GM19023 (cell line): ENCODE measurements around the gene PDE11A.

Experiments
- ATAC-seq: cut with Tn5 transposase; IDR thresholded peaks from one replicate; pipeline ENCODE4 v1.9.1; 2021; ENCODE audit warnings: mild to moderate bottlenecking, moderate library complexity; ENCODE audit not compliant: unreplicated experiment

Gene PDE11A

DNA sequence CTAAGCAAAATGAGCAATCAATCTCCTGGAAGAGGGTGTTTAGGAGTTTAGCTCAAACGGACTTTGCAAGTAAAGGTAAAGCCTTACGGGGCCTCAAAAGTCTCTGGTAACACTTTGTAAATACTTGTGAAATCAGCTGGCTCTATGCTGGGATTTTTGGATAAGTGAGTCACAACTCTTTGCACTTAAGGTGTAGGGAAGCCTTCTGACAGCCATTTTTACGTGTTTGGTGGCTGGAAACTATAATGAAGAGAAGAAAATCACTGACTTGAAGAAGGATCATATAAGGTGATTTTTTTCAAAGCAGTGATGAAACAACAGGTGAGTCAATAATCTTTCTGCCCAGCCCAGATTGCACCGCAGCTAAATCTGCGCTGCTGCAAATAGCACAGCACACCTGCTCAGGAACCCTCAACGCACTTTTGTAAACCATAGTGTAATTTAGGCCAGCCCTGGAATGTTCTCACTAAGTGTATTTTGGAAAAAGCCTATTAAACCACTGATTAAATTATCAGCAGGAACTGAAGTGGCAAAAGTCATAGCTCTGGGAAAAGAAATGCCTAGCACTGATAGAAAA is 461.2 kb downstream of the PDE11A start:
- no peak for ATAC-seq

DNA sequence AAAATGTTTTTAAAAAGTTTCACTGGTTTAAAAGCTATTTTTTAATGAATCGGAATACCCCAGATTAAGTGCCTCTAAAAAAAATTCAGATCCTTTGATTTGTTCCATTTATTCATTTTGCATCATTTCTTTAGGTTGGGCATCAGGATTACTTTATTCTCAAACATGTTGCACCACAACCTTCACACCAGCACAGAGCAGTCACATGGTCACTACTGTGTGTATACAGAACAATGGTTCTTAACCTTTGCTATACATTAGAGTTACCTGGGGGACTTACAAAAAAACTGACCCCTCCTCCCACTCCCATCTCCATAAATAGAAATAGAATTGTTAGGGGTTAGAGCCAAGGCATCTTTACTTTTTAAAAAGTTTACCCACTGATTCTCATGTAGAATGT is 461.8 kb downstream of the PDE11A start:
- ATAC-seq = no peak

- no peak for ATAC-seq
These were observed 465.9 kb downstream of the PDE11A start for GRCh38 chr2:177606636-177607035.

DNA sequence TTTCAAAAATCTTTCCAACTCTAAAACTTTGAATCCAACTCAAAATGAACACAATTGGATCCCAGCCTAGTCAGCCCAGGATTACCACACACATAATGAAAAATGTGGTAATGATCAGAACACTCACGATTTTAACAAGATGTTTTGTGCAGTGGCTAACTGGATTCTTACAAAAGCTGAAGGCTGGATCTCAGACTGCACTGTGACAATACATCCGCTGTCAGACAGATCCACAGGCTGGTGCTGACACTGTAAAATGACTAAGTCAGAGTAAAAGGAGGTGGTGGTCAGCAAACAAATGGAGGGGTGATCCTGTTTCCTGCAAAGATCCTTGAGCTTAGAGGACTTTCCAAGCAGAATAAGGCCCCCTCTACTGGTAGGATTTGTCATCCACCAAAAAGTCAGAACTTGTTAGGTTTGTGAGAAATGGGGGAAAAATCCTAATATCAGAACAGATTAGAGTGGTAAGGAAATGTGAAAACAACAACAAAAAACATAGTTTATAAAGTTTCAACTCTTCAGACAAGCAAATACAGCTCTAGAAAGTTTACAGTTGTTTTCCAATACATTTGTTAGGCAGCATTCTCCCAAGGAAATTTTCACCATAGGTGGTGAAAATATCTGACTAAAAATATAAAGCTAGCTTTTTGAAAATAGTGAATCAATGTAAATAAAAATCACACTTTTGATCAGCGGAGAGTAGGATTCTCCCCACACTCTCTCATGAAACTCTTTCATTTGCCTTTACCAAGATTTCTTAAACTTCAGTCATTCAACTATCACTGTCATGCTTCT is 468.1 kb downstream of the PDE11A start:
- ATAC-seq = no peak

- ATAC-seq = no peak
These were observed 468.8 kb downstream of the PDE11A start for GRCh38 chr2:177603768-177604167.

GRCh38 chr2:177603181-177603580 is 469.4 kb downstream of the PDE11A start:
- ATAC-seq = no peak

DNA sequence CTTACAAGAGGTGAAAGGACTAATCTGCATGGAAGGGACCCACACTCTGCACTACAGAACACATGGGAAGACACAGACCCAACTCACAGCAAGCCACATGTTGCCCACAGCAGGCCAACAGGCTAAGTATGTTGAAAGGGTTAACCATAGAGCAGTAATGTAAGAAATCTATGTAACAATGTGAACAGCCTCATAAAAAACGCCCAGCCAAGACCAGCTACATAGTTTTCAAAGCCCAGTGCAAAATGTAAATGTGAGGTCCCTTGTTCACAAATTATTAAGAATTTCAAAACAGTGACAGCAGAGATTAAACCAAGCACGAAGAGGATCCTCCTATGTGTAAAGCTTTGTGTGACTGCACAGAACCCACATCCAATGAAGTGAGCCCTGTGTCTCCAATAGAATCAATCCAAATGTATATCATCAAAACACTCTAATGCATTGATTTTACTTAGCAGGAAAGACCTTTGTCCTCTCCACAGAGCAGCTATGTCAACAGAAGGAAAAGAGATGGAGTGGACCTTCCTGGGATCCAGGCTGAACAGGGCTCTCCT is 469.9 kb downstream of the PDE11A start:
- ATAC-seq = no peak

- no peak for ATAC-seq
These were observed 471.7 kb downstream of the PDE11A start for GRCh38 chr2:177600917-177601316.

DNA sequence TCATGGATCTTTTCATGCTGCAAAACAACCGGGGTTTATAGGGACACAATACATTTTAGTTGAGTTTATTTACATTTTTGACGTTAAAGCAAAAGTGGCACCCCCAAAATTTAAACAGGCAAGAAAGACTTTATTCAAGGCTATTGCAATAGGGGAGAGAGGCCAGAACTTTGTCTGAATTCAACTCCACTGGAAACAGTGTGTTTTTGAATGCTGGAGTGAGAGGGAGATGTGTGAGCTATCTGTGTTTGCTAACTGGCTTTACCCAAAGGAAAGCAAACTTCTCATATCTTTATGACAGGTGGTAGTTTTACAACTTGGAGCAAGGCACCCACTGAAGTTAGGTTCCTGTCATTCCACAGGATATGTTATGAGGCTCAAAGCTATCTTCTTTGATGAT is 472.6 kb downstream of the PDE11A start:
- ATAC-seq = no peak

- ATAC-seq = no peak
These were observed 473.4 kb downstream of the PDE11A start for GRCh38 chr2:177599139-177599688.

DNA sequence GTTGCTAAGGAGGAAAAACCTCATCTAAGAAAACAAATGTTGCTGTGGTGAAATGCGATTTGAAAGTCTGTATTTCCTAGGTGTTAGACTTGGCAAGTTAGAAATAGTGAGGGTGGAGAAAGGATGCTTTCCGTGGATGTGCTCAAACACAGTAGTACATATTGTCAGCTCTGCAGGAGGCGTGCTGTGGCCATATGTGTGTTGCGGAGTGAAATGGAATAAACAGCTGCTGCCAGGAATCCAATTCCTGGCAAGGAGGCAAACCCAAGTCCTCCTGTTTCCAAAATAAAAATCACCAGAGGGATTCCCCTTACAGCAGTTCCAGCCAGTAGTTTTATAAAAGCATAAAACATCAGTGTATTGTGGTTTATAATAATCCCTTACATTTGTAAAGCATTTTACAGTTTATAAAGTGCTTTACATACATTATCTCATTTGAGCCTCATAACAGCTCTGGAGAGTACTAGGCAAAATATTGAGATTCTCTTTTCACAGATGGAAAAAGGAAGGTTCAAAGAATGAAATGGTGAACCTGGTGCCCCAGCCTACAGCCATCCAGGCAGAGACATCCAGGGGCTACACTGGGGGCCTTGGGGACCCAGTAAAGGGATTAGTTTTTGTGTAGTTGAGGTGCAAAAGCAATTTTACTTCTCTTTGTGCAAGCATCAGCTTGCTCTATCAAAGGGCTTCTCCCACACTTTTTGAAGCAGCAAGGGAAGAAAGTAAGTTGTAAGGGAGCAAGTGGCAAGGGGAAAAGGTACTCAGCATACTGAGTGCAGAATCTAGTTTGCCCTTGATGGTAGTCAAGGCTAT is 474.0 kb downstream of the PDE11A start:
- ATAC-seq = no peak

- no peak for ATAC-seq
These were observed 474.8 kb downstream of the PDE11A start for GRCh38 chr2:177597759-177598158.

- no peak for ATAC-seq
These were observed 475.7 kb downstream of the PDE11A start for GRCh38 chr2:177596866-177597265.

DNA sequence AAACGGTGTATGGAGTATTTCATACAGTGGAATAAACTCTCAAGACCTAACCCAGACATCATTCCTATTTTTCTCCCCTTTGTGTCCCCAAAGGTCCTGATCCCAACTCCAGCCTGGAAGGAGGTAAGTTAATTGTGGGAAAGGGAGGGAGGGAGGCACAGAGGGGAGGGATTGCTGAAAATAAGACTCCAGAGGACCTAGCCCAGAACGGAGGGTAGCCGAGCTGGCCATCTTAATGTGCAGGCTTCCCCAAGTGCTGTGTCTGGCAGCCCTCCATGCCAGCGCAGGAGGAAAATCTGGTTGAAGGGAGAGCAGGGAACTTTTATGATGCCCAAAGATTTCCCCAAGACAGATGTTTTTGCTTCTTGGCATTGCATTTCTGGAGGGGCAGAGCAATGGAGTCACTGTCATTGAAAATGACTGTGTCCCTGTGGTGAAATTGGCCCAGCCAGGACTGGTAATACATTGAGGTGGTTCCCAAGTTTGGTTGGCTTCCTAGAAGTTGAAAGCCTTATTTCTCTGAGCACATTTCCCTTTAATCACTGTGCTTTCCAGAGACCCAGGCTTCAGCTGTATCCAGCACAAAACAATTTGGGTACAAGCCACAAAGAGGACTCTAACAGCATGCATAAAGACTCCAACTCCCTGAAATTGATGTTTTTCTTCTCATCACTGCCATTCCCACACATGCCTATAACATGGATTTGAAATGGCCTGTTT is 477.3 kb downstream of the PDE11A start:
- no peak for ATAC-seq

DNA sequence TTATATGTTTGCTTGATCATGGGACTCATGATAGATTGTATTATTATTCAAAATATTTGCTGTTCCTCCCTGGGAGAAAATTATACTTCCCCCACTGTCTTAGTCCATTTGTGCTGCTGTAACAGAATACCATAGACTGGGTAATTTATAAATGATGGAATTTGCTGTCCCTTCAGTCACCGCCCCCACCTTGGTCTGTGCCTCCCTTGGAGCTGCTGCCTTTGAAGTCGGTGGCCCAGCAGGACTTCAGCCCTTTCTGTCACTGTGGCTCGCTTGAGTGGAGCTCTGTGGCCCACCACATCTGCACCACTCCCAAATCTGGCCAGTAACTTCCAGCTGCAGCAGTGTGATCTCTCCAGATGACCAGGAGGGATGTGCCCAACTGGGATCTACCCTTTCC is 479.2 kb downstream of the PDE11A start:
- no peak for ATAC-seq

- no peak for ATAC-seq
These were observed 479.6 kb downstream of the PDE11A start for GRCh38 chr2:177592945-177593344.

DNA sequence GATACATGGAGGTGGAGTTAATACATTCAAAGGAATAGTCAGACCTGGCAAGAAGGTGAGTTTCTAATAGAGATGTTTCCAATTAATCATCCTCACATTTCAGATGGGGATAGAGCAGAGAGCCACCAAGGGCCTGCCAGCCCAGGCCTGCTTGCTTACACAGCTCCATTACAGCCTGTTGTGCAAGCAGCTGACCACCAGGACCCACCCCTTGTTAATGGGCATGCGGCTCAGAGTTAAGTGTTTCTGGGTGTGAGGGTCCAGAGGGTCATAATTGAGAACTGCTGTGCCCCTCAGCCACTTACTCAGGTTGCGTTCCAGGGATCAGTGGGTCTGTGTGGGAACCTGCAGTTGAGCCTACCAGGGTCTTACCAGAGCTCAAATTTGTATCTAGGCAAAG is 480.2 kb downstream of the PDE11A start:
- no peak for ATAC-seq

DNA sequence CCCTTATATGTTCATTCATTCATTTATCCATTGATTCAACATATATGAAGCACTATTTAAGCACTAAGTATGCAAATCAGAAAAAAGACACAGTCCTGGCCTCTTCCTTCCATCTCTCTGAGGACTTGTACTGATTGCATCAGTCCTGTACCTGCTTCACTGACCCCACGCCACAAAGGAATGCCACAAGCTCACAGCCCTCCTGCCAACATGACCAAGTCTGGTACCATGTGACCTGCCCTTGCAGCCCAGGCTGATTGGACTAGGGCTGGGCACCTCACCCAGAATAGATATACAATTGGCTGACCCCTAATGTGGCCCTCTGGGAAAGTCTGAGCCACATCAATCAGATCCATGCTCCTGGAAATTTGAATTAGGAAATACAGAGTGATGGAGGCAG is 483.4 kb downstream of the PDE11A start:
- no peak for ATAC-seq

- ATAC-seq = no peak
These were observed 483.9 kb downstream of the PDE11A start for GRCh38 chr2:177588671-177589070.

- no peak for ATAC-seq
These were observed 485.2 kb downstream of the PDE11A start for GRCh38 chr2:177587371-177587770.

DNA sequence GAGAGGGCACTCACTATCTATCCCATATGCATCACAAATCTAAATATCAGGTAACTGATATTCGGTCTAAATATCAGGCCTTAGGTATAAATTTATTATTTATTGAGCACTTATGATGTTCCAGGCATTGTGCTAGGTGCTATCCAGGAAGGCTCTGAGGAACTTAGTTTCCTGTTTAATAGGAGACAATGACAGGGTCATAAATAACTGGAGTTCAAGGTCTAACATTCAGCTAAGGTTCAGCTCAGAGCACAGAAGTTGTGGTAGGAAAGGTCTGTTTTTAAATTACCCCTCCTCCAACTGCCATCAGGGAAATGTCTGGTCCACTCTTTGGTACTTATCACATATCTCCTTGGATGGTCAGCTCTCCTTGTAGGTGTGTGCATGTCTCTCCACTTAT is 486.4 kb downstream of the PDE11A start:
- no peak for ATAC-seq
